ENCODE results near the gene GRIN3B. TPM values are rescaled to one million over a fixed set of nuclear protein-coding genes. Genes with fewer than 3 reads are reported as not detected.

Gene GRIN3B
- total and polyA plus RNA-seq, 9 of the 15 experiments (the other 6 are each of a cell fraction or from before 2014, with no cell fraction given) = 0.06 to 0.95 (median 0.19) TPM; not detected in 6

DNA sequence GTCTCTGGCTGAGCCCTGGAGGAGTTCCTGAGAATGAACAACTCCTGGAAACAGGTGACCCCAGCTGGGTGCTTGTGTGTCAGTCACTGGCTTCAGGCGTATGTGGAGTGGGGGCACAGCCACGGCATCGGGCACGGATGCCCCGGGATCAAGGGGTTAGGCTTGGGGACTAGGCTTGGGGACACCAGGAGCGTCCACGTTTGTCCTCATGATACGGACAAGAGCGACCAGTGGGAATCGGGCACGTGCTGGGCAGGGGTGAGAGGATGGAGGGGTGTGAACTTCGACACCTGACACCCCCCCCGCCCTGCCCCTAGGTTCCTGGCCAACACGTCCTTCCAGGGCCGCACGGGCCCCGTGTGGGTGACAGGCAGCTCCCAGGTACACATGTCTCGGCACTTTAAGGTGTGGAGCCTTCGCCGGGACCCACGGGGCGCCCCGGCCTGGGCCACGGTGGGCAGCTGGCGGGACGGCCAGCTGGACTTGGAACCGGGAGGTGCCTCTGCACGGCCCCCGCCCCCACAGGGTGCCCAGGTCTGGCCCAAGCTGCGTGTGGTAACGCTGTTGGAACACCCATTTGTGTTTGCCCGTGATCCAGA is 4.1 kb downstream of the GRIN3B start (continued):
- peak; percentile 50 for TF ChIP-seq MGA (IDR thresholded peaks at IDR 0.05)

All from K562 (cell line).